Myocyte (in vitro differentiated cells): ENCODE measurements around the gene TMCO4. TPM values are rescaled to one million over a fixed set of nuclear protein-coding genes. Genes with fewer than 3 reads are reported as not detected.
A peak's percentile ranks its signal among the peaks of the same experiment; 100 is the strongest.

Experiments used
- DNase-seq: peaks from one replicate; pipeline ENCODE4 v3.0.0-alpha.2; 2012; ENCODE audit warnings: low read depth
- total RNA-seq: library from RNA; depleted of rRNA; stranded (reverse); fragments of >200 nt; gene quantifications from 2 replicates; pipeline ENCODE4 v1.2.3, GENCODE V29; 2014

TMCO4 gene
- total RNA-seq, 1 donor from 2014 or later = 11.0 TPM

DNA sequence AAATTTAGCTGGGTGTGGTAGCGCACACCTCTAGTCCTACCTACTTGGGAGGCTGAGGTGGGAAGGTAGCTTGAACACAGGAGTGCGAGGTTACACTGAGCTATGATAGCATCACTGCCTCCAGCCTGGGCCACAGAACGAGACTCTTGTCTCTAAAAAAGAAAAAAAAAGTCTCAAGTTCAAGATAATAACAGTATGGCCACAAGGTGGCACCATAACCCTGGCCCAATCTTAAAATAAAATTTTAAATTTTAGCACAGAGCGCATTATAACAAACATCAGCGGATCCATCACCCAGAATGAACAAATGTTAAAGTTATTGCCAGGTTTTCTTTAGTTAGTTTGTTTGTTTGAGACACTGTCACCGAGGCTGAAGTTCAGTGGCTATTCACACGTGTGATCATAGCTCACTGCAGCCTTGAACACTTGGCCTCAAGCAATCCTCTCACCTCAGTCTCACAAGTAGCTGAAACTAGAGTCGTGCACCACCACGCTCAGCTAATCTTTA lies 137.9 kb downstream of the TMCO4 start:
- peak; percentile 63 for DNase-seq

DNA sequence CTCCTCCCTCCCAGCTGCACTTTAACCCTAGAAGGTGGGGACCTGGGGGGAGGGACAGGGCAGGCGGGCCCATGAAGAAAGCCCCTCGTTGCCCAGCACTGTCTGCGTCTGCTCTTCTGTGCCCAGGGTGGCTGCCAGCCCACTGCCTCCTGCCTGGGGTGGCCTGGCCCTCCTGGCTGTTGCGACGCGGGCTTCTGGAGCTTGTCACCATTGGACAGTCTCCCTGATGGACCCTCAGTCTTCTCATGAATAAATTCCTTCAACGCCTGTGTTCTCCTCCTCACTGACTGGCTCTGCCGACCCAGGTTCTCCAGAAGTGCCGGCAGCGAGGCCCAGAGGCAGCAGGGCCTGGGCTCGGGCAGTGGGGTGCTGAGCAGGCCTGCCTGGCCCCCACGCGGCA lies 141.5 kb downstream of the TMCO4 start:
- DNase-seq = no peak

- no peak for DNase-seq
Measured at GRCh38 chr1:19657511-19657910, 142.2 kb downstream of the TMCO4 start.

GRCh38 chr1:19656780-19657466 lies 142.8 kb downstream of the TMCO4 start:
- no peak for DNase-seq

- no peak for DNase-seq
Measured at GRCh38 chr1:19656134-19656779, 143.5 kb downstream of the TMCO4 start.

- no peak for DNase-seq
Measured at GRCh38 chr1:19655718-19656080, 144.0 kb downstream of the TMCO4 start.

DNA sequence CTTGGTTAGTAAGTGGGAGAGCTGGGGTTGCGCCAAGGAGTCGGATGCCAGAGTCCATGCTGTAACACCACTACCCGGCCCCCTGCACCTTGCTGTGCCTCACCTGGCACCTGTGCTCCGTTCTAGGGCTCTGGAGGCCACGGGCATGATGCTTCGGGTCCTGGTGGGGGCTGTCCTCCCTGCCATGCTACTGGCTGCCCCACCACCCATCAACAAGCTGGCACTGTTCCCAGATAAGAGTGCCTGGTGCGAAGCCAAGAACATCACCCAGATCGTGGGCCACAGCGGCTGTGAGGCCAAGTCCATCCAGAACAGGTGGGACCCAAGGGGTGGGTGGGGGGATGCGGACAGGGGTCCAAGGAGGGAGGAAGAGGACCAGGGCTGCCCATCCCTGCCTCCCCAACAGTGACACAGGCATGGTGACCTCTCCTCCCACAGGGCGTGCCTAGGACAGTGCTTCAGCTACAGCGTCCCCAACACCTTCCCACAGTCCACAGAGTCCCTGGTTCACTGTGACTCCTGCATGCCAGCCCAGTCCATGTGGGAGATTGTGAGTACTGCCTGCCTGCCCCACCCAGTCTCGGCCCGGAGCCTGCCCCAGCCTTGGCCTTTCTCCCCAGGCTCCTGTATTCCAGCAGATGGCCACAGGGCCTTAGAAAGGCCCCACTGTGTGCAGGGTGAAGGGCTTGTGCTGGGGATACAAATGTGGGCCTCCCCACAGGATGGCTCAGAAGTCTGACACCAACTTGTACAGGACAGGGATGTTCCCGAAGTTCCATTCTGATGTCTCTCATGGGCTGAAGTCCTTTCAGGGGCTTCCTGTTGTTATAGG lies 144.6 kb downstream of the TMCO4 start:
- no peak for DNase-seq

- DNase-seq = no peak
Measured at GRCh38 chr1:19654386-19654785, 145.3 kb downstream of the TMCO4 start.

GRCh38 chr1:19651141-19651737 lies 148.5 kb downstream of the TMCO4 start:
- DNase-seq = peak; percentile 53

DNA sequence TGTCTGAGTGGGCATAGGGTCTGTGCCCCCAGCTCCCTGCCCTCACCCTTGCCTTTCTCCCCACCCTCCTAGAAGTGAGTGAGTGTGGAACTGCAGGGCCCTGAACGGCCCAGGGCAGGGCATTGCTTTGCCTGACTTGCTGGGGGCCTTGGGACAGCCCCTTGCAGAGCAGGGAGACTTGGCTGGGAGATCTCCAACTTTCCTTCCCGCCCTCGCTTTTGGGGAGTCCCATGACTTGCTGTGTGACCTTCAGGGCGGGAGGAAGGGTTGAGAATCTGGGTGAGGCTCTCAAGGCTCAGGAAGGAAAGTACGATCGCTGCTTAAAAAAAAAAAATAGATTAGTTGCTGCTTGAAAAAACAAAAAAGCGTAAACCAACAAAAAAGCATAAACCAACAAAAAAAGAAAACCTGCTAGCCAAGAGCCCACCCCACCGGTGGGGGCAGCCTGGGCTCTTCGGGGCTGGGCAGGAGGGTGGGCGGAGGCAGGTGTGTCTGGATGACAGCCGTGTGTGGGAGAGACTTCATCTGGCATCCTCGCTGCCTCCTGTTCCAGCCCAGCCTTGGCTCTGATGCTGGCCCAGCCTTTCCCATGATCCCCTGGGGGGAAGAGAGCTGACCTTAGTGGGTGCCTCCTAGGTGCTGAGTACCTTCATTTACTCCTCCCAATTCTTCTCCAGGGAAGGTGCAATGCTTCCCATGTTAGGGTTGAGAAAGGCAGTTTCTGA lies 149.1 kb downstream of the TMCO4 start:
- DNase-seq = no peak

- no peak for DNase-seq
Measured at GRCh38 chr1:19648689-19649088, 151.0 kb downstream of the TMCO4 start.

- DNase-seq = no peak
Measured at GRCh38 chr1:19648239-19648638, 151.5 kb downstream of the TMCO4 start.

DNA sequence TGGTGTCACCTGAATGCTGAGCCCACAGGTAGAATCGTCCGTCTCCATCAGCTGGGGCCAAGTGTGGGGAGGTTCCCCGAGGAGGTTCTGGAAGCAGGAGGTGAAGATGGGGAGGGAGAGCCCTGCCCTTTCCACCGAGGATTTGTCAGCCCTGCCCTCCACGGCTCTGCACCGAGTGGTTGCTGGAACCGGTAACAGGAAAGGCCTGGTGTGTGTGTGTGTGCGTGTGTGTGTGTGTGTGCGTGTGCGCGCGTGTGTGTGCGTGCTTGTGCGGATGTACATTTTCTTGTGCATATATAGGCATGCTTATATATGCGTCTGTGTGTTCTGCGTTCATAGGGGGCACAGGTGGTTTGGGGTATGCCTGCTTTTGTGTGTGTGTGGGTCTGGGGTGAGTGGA lies 152.1 kb downstream of the TMCO4 start:
- DNase-seq = no peak

DNA sequence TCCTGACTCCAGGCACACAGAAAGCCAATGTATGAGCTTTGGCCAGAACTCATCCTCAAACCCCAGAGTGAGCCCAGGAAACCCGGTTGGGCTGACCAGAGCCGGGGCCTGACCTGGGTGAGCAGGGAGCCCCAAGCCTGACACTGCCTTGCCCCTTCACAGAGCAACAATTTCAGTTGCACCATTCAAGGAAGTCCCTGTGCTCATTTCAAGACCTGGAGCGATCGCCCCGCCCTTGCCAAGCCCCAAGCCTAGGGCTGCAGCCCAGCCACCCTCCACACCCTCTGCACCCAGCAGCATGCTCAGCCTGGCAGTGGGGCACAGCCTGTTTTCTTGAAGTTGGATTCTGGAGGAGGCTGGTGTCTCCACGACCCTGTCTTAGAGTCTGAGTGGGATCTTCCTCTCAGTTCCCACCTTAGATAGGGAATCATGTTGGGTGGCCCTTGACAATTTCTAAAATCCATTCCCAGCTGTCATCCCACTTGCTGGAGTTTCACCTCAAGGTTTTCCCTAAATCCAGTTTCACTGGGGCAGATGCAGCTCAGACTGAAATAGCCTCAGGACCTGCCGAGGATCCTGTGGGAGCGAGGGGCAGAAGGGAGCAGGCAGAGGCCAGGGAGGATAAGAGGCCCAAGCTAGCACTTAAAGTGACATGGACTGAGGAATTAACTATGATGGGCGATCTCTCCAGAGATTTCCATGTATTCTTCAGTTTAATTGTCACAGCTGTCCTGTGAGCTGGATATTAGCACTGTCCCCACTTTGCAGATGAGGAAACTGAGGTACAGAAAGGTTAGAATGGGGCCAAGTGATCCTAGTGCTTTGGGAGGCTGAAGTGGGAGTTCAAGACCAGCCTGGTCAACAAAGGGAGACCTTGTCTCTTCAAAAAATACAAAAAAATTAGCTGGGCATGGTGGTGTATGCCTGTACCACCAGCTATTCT lies 153.1 kb downstream of the TMCO4 start:
- DNase-seq = no peak

- no peak for DNase-seq
Measured at GRCh38 chr1:19645411-19646251, 154.1 kb downstream of the TMCO4 start.

- DNase-seq = peak; percentile 32
Measured at GRCh38 chr1:19644681-19645410, 154.9 kb downstream of the TMCO4 start.

DNA sequence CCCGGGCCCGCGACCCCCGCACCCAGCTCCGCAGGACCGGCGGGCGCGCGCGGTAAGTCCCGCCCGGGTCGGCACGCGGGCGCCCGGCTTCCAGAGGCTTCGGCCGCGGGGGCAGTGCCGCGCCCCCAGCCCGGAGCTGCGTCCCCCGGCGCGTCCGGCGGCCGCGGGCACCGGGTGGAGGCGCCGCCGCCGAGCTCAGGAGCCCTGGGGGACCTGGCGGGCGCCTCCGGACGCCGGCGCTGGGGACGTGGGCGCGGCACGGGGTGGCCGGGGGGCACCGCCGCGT lies 155.4 kb downstream of the TMCO4 start:
- DNase-seq = no peak

- DNase-seq = peak; percentile 28
Measured at GRCh38 chr1:19643602-19644394, 155.9 kb downstream of the TMCO4 start, which contains the start of gene NBL1. NBL1 (plus strand) TSS chr1:19644311; CDS start chr1:19655031, 10,720 bp downstream.
